Head of caudate nucleus (tissue), 42 donors: ENCODE data around the gene BCL2A1.

Experiments
- DNase-seq, 42 donors: peaks; one replicate each; pipeline versions ENCODE4 v3.0.0 to v3.0.0-alpha.2; 2020 to 2021; ENCODE audit warnings: mixed read lengths in 7 of 42
- intact Hi-C: fragments of 100-400 bp; cut with DNase I; formaldehyde crosslinking; loops from one replicate; pipeline ENCODE4 v1.15.0; 2022

BCL2A1 gene

DNA sequence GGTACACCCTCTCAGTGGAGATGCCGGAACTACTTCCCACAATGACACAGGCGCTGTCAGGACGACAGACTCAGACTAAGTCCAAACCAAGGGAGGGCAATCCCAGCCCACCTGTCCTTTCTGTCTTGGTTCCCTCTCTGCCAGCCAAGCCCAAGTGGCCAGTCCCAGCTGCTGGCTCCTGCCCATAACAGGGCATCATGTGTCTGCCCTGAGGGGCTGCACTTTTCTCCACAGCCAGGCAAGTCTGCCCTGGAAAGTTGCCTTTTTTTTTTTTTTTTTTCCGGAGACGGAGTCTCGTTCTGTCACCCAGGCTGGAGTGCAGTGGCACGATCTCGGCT, 20.0 kb upstream of the BCL2A1 start:
- DNase-seq: no peak

GRCh38 chr15:79990280-79990996, 19.4 kb upstream of the BCL2A1 start:
- intact Hi-C loops: no loop called here
- no peak for DNase-seq

More for the DNA sequence above, 20.0 kb upstream of the BCL2A1 start:
- intact Hi-C loops: no loop called here

- intact Hi-C loops: no loop called here
- DNase-seq: peak in 7 of 42 donors; percentile 2 to 42 (median 22)
These were observed 18.7 kb upstream of the BCL2A1 start for GRCh38 chr15:79989682-79990081.

DNA sequence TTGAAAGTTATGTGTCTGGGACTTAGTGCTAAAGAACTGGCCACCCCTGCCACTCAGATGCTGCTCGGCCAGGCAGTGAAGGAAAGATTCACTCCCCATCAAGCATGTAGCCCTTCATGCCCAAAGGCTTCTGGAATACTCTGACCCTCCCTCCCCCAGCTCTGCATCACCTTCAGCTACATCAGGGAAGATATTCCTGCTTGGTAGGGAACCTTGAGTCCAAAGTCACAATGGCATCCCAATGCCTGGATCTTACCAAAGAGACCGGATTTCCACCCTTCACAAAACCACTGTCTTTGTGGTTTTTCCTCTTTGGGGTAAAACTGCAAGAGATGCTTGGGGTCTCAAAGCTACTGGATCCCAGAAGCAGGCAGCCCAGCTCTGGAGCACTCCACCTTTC, 18.2 kb upstream of the BCL2A1 start:
- DNase-seq: peak in 1 of 42 donors; percentile 25
- intact Hi-C loops: no loop called here

GRCh38 chr15:79988448-79989117, 17.6 kb upstream of the BCL2A1 start:
- DNase-seq: no peak

DNA sequence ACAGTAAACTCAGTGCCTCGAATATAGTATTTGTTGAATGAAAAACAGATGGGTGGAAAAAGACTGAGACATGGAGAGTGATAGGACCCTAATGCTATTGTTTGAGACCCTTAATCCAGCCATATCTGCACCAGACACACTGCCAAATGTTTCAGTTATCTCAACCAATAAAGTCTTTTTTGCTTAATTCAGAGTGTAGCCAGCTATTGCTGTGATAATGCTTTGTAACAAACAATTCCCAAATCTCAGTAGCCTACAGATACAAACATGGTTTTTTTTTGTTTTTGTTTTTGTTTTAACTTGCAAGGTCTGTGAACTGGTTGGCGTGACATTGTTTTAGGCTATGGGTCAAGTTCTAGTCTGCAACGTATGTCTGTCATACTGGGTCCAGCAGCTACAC, 17.0 kb upstream of the BCL2A1 start:
- DNase-seq: no peak
- intact Hi-C loops: no loop called here

More at GRCh38 chr15:79988448-79989117, 17.6 kb upstream of the BCL2A1 start:
- intact Hi-C loops: no loop called here

- intact Hi-C loops: no loop called here
- DNase-seq: peak in 1 of 42 donors; percentile 16
These were observed 16.6 kb upstream of the BCL2A1 start for GRCh38 chr15:79987569-79987955.

DNA sequence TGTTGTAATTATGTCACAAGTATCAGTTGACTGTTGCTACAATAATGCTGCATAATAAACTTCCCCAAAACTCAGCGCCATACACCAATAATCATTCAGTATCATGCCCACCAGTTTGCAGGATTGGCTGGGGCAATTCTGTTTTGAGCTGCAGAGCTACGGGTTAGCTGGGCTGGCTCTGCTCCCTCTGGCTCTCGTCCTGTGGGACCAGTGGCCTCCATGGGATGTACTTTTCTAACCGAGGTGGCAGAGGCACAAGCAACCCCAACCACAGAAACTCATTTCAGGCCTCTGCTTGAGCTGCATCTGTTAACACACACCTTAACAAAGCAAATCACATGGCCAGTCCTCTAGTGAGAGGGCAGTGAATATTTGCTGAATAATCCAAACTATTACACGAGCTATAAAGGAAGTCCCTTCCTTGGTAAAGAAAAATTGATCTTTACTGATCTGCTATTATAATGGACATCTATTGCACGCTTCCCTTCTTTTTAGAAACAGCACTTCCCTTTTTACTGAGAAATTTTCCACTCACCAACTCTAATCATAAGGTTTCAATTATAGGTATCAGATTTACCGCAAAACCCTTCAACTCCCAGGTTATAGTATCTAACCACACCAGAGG, 10.9 kb upstream of the BCL2A1 start:
- no peak for DNase-seq
- intact Hi-C loops: no loop called here

DNA sequence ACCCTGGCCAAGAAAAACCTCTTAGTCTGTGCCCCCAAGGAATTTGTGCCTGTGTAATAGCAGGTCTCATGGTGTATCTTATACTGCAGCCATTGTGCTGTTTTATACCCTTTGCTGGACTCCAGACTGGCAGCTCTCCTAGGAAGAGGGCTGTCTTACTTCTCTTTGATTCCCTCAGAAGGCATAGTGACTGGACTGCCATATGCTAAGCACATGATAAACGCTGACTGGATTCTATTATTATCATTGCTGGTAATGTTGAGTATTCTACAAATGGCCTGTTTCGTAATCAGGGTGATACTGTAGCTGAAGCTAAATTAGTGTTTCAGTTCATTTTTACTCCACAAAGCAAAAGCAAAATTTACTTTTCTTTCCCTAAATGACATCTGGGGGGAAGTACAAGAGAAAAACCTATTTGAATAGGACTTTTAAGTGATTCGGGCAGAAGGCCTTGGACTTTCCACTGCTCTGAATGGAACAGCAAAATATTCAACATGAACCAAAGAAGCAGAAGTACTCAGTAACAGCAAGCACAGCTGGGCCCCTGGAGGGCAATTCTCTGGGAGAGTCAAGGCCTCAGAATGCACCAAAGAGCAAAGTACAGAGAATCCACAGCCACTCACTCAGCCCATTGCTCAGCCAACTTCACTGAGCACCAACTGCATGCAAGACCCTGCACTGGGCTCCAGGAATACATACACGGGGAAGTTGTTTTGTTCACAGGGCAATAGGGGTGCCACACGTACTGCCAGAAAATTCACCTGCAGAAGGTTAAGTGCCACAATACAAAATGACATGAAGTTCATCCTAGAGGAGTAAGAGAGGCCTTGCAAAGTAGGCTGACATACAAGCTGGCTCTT, 7.9 kb upstream of the BCL2A1 start:
- intact Hi-C loops: no loop called here
- peak in 7 of 42 donors; percentile 7 to 42 (median 16) for DNase-seq

- DNase-seq: no peak
- intact Hi-C loops: no loop called here
These were observed 7.3 kb upstream of the BCL2A1 start for GRCh38 chr15:79978260-79978654.

DNA sequence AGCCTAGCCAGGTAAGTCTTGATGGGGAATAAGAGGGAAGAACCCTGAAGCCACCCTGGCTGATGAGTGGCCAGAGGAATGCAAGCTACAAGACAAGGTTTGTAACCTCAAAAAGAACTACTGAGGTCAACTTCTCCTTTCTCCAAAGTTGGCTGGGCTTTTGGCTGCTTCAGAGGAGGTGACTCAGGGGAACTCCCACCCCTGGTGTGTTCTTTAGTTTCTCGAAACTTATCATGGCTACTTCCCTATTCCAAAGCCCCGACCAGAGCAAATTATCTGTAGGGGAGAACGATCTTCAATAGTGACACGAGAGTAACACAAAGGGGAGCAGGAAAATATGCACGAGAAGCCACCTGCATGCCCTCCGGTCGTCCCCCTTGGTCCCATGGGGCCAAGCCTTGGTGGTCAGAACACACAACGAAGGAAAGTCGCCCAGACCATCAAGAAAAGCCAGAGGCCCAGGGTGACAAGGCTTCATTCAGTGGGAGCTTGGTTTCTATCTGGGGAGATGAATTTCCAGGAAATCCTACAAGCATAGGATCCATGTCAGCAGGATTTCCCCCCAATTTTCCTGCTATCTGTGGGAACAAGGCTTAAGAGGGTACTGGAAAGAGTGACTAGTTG, 6.5 kb upstream of the BCL2A1 start:
- intact Hi-C loops: no loop called here
- peak in 8 of 42 donors; percentile 10 to 55 (median 22) for DNase-seq

DNA sequence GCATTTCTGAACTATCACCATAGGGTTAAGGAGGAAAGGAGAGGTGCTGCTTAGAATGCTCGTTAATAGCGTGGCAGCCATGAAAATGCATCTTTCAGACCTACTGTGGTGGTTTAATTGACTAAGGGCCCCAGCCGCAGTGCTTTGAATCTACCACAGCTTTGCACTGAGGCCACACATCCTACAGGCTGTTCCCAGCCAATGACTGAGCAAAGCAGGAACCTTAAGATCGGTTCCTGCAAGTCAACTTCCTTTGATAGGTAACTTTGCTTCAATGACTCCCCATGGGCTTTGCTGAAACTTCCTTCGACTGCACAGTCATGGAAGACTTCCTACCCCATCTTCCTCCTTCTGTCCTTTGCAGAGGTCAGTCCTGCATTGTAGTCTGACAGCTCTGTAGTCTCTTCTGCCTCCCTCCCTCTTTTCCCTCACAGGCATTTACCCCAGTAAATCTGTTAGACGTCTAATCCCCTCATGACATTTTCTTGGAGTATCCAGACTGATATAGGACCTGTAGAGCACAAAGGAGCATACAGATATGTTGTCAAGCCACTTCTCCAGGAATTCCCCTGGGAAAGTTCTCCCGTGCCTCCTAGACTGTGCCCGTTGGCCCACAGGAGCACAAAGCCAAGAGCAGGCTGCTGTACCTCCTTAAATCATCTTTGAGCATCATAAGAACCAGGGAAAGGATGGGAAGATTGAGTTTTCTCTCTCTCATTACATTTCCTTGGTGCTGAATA, 2.6 kb upstream of the BCL2A1 start:
- intact Hi-C loops: no loop called here
- DNase-seq: no peak

DNA sequence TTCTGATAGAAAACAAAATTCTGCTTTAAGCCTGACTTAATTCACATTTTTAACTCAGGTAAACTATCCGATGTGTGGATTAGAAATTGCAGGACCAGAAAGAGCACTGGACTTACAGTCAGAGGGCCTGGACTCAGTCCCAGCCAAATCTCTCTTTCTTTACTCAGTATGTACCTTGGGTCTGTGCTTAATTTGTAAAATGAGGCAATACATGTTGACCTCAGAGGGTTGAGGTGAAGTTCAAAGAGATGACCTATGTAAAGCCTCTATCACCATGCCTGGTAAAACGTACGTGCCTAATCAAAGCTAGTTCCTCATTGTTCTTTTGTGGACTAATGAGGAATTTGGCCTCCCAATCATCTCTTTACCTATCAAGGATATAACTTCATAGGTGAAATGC, 1.9 kb upstream of the BCL2A1 start:
- DNase-seq: no peak
- intact Hi-C loops: no loop called here

DNA sequence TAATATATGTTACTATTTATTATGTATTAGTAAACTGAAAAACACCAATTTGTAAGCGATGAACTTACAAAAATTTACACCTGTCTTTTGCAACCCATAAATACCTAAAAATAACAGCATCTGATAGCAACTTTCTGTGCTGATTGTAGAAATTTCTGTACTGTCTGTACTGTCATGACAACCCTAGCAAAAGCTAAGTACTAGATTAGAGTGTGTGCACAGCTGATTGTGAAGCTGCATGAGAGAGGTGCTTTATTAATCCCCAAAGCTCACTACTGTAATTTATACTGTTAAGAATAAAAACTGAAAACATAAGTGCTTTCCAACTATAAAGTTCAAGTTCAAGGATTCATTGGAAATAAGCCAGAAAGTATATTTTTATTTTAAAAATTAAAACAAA, 815 bp downstream of the BCL2A1 start:
- no peak for DNase-seq
- intact Hi-C loops: no loop called here

GRCh38 chr15:79969146-79969545, 1.9 kb downstream of the BCL2A1 start:
- peak in 1 of 42 donors; percentile 14 for DNase-seq
- intact Hi-C loops: no loop called here

DNA sequence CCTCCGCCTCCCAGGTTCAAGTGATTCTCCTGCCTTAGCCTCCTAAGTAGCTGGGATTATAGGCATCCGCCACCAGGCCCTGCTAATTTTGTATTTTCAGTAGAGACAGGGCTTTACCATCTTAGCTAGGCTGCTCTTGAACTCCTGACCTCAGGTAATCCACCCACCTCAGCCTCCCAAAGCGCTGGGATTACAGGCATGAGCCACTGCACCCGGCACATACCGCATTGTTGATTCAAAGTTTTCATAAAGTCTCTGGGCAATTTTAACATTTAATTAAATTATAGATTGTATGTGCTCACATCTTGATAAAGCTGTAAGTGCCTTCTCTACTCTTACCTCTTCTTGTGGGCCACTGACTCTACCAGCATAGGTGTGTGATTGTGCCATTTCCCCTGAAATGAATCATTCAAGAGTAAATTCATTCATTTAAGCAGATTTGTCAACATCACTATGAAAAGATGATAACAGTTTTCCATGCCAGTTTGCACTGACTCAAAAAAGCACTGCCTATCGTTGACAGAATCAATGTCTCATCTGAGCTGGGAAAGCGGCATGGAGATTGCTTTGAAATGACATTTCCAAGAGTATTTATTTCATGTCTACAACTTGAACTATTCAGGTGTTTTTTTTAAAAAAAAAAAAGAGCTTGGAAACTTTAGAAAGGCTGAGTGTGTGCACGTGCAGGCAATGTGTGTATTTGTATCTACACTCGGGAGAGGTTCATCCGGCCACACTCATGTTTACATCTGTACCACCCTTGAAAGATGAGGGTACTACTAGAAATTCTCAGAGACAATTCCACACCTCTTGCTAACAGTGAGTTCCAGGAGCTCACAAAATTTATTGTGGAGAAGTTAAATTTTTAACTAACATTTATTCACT, 3.5 kb downstream of the BCL2A1 start:
- peak in 1 of 42 donors; percentile 22 for DNase-seq
- intact Hi-C loops: no loop called here

GRCh38 chr15:79966634-79967297, 4.2 kb downstream of the BCL2A1 start:
- DNase-seq: no peak
- intact Hi-C loops: no loop called here
